Measurements from ENCODE around the gene RLN2. TPM values are rescaled to one million over a fixed set of nuclear protein-coding genes. Genes with fewer than 3 reads are reported as not detected.

Gene RLN2
- total RNA-seq, 2 donors from 2014 or later, result 2.3 to 2.5 TPM

- DNase-seq (ENCODE audit: low spot score), result no peak
- H3K27ac ChIP-seq, result no peak overlapping the region
- intact Hi-C loops (cut with DNase I), result no loop called here
- no peaks in the 10 kb centered on the region for H3K36me3 ChIP-seq
- H3K4me1 ChIP-seq (replicated peaks), result no peaks in the 10 kb centered on the region
- no peak overlapping the region for H3K4me3 ChIP-seq
- no peaks in the 10 kb centered on the region for H3K9me3 ChIP-seq
- TF ChIP-seq POLR2A (IDR thresholded peaks at IDR 0.05), result no peak
- TF ChIP-seq POLR2AphosphoS5 (IDR thresholded peaks at IDR 0.05), result no peak
- TF ChIP-seq, protein P1, sequence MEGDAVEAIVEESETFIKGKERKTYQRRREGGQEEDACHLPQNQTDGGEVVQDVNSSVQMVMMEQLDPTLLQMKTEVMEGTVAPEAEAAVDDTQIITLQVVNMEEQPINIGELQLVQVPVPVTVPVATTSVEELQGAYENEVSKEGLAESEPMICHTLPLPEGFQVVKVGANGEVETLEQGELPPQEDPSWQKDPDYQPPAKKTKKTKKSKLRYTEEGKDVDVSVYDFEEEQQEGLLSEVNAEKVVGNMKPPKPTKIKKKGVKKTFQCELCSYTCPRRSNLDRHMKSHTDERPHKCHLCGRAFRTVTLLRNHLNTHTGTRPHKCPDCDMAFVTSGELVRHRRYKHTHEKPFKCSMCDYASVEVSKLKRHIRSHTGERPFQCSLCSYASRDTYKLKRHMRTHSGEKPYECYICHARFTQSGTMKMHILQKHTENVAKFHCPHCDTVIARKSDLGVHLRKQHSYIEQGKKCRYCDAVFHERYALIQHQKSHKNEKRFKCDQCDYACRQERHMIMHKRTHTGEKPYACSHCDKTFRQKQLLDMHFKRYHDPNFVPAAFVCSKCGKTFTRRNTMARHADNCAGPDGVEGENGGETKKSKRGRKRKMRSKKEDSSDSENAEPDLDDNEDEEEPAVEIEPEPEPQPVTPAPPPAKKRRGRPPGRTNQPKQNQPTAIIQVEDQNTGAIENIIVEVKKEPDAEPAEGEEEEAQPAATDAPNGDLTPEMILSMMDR (IDR thresholded peaks at IDR 0.05), result no peak
- H3K27me3 ChIP-seq (replicated peaks; ENCODE audit: insufficient read depth), result no peaks in the 10 kb centered on the region
Observed at GRCh38 chr9:5286262-5286661, 18.3 kb downstream of the RLN2 start.

DNA sequence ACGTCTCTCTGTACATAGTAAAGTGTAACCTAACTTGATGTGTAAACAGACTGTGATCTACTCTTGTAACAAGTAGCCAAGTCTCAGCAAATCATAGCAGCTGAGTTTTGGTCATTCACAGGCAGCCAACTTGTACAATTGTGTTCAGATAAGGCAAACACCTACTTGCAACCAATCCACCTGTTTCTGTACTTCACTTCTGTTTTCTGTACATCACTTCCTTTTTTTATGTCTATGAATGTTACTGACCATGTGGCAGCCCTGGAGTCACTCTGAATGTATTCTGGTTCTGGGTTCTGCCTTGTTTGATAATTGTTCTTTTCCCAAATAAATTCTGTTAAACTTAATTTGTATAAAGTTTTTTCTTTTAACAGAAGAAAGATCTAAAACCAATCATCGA is 26.0 kb downstream of the RLN2 start:
- WGBS, result 55% methylated on average over 2 of the region's 2 CpGs
- Histone ChIP-seq H3K9me3 (no peaks in the 10 kb centered on the region), H3K4me3 (no peak overlapping the region), H3K27ac (no peak overlapping the region), H3K36me3 (no peaks in the 10 kb centered on the region), H3K4me1 (replicated peaks) (no peaks in the 10 kb centered on the region), H3K27me3 (replicated peaks; ENCODE audit: insufficient read depth) (no peaks in the 10 kb centered on the region)
- TF ChIP-seq POLR2AphosphoS5 (IDR thresholded peaks at IDR 0.05), result no peak
- no peak for TF ChIP-seq POLR2A (IDR thresholded peaks at IDR 0.05)
- TF ChIP-seq, protein P1 (IDR thresholded peaks at IDR 0.05), result no peak
- intact Hi-C loops (cut with DNase I), result no loop called here
- DNase-seq (ENCODE audit: low spot score), result no peak

DNA sequence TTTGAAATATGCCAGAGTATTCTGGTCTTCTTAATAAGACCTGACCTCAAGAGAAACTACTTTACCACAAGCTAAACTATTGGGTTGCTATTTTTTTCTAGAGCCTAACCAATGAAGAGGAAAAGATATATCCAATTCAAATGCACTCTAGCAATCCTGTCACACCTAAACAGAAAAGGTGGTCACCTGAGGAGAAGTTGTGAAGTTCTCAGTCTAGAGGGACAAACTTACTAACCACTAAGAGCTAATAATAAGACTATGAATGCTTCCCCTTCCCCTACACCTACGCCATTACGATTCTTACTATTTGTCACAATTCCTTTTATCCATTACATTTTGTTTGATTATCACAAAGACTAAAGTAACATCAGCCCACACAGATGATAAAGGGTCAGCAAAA is 29.7 kb downstream of the RLN2 start:
- no peak overlapping the region for H3K27ac ChIP-seq
- DNase-seq (ENCODE audit: low spot score), result no peak
- H3K27me3 ChIP-seq (replicated peaks; ENCODE audit: insufficient read depth), result no peaks in the 10 kb centered on the region
- H3K4me1 ChIP-seq (replicated peaks), result no peaks in the 10 kb centered on the region
- 94% methylated on average over 2 of the region's 2 CpGs for WGBS
- no peaks in the 10 kb centered on the region for H3K9me3 ChIP-seq
- H3K36me3 ChIP-seq, result no peaks in the 10 kb centered on the region
- no peak overlapping the region for H3K4me3 ChIP-seq
- TF ChIP-seq POLR2A (IDR thresholded peaks at IDR 0.05), result no peak
- TF ChIP-seq, protein P1 (IDR thresholded peaks at IDR 0.05), result no peak
- TF ChIP-seq POLR2AphosphoS5 (IDR thresholded peaks at IDR 0.05), result no peak
- intact Hi-C loops (cut with DNase I), result no loop called here

DNA sequence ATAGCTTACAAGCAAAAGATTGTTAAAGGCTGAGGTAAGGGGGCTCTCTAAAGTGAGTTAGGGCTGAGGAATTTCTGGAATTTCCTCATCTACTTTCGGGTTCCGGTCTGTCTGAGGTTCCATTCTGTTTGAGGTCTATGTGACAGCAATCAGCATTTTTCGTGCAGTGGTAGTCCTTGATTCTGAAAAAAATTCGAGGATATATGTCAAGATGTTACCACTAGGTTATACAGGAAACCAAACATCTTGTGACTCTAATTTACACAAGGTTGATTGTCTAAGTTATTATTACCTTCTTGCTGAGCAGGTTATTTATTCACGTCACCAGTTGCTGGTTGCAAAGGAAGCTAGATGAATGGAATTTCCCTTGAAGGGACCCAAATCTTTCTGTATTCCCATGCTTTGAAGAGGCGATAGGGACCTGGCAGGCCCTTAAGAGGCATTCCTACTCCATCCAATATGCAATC is 35.2 kb downstream of the RLN2 start:
- no peak for DNase-seq (ENCODE audit: low spot score)
- intact Hi-C loops (cut with DNase I), result no loop called here
- Histone ChIP-seq H3K4me1 (replicated peaks) (no peaks in the 10 kb centered on the region), H3K36me3 (no peaks in the 10 kb centered on the region), H3K4me3 (no peak overlapping the region), H3K9me3 (no peaks in the 10 kb centered on the region), H3K27ac (no peak overlapping the region), H3K27me3 (replicated peaks; ENCODE audit: insufficient read depth) (no peaks in the 10 kb centered on the region)
- WGBS, result 32% methylated on average over 6 of the region's 6 CpGs
- TF ChIP-seq POLR2AphosphoS5 (IDR thresholded peaks at IDR 0.05) (no peak), POLR2A (IDR thresholded peaks at IDR 0.05) (no peak)
- TF ChIP-seq, protein P1 (IDR thresholded peaks at IDR 0.05), result no peak

DNA sequence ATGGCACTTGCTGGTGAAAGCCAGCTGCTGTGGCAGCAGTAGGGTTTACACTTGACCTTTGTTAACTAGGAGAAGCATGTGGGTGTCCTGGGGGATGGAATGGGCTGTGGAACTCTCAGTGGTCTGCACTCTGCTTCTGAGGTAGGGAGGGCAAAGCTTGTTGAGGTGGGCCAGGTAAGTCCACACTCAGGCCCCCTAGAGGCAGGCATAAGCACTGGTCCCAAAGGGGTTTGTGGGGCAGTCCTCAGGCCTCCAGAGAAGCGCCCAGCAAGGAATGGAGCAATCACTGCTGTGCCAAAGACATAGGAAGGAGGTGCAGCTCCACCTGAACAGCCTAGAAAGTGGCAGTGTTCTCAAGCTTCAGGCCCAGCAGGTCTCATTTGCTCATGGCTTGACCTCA is 38.6 kb downstream of the RLN2 start:
- WGBS, result 73% methylated on average over 1 of the region's 1 CpG
- H3K36me3 ChIP-seq, result no peaks in the 10 kb centered on the region
- H3K9me3 ChIP-seq, result no peaks in the 10 kb centered on the region
- DNase-seq (ENCODE audit: low spot score), result no peak
- TF ChIP-seq, protein P1 (IDR thresholded peaks at IDR 0.05), result no peak
- TF ChIP-seq POLR2A (IDR thresholded peaks at IDR 0.05) (no peak), POLR2AphosphoS5 (IDR thresholded peaks at IDR 0.05) (no peak)
- H3K27me3 ChIP-seq (replicated peaks; ENCODE audit: insufficient read depth), result no peaks in the 10 kb centered on the region
- no peak overlapping the region for H3K27ac ChIP-seq
- intact Hi-C loops (cut with DNase I), result no loop called here
- H3K4me1 ChIP-seq (replicated peaks), result no peaks in the 10 kb centered on the region
- no peak overlapping the region for H3K4me3 ChIP-seq

Measured in prostate gland (tissue), 2 donors.